ENCODE data around the gene PDHX.
"Not testable (repeated sequence)": the region's sequence is repeated elsewhere in the genome, so short reads cannot be mapped to it uniquely, and the experiment has no call there.

The PDHX gene

DNA sequence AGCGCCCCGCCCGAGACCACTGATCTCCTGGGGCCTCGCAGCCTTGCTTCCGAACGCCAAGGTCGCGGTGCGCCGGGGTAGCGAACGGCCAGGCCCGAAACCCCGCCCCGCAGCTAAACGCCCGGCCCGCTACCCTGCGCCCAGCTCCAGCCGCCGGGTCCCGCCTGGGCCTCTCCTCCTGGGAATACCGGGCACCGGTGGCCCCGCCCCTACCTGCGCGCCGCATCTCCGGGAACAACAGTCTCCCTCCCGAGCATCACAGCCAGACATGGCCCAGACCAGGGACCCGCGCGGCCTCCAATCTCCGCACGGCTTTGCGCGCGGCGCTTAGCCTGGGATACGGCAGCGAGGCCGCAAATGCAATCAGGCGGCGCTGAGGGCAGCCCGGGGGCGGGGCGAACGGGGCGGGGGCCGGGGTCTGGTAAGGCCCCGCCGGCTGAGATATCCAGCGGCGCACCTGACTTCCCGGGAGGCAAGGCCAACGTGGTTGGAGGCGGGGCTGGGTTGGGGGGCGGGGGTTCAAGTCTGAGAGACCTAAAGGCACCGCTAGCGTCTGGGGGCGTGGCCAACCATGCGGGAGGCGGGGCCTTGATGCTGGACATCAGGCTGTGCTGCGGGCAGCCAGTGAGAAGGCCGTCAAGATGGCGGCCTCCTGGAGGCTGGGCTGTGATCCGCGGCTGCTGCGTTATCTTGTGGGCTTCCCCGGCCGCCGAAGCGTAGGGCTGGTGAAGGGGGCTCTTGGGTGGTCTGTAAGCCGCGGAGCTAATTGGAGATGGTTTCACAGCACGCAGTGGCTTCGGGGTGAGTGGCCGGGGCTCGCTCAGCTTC is at the start of gene PDHX, which contains the start of gene APIP:
Gene PDHX (plus strand): TSS at position 604 of the 828 bp plus-strand sequence. CDS start 38 bp downstream, at position 642.
Gene APIP (minus strand): TSS at position 365 of the 828 bp plus-strand sequence. CDS start 95 bp downstream, at position 270.
- DNase-seq, result peak; percentile 99

DNA sequence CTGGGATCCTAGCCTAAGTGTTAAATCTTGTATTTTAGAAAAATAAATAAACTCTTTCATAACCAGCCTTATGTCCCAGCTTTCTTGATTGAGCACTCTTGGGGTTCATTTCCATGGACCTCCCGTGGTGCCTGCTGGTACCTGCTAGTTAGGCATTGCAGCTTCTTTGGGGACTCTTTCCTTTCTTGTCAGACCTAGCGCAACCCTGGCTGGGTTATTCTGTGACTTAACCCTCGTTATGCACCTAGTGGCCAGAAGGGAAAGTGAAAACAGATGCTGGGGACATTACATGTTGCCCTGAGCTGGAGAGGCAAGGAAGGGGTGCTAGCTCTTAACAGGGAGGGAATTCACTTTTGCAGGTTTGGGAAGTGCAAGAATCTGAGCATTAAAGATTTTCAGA is 47.0 kb upstream of the PDHX start:
- DNase-seq, result no peak

DNA sequence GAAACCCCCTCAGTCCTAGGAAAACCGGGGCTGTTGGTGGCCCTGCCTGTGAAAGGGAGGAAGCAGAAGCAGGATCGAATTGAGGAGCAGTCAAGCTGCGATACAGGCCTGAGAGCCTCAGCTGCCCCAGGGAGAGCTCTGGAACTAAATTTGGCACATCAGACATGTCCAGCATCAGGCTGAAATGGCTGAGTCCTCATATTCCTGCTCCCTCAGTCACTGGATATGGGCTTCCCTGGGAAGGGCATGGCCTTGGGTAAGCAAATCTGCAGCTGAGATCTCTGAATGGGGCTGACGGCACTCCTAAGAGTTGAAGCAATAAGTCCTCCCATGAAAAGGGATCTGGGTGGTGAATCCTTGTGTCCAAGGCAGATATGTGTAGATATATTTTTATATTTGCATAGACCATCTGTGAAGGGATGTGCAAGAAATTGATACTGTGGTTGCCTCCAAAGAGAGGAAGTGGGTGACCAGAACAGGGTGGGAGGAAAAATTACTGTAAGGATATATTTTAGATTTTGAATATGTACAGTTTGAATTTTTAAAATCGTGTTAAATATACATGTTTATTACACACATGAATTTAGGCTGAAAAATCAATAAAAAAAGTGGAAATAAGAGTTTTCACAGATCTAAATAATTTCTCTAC is 45.7 kb upstream of the PDHX start:
- DNase-seq, result no peak

DNA sequence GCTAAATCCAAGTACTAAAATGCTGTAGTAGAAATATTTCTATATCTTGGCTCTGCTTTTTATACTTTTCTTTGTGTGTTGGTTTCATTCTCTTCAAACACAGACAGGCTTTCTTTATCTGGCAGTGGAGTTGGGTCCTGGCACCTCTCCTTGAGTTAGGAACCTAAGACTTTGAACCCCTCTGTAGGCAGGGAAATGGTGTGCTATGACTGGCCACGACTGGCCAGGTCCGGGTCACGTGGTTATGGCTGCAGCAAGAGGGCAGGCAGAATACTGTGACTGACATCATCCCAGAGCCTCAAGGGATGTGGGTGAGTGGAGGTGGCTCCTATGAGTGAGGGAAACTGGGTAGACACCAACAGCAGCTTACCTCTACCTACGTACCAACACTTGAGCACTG is 42.2 kb upstream of the PDHX start:
- no peak for DNase-seq

DNA sequence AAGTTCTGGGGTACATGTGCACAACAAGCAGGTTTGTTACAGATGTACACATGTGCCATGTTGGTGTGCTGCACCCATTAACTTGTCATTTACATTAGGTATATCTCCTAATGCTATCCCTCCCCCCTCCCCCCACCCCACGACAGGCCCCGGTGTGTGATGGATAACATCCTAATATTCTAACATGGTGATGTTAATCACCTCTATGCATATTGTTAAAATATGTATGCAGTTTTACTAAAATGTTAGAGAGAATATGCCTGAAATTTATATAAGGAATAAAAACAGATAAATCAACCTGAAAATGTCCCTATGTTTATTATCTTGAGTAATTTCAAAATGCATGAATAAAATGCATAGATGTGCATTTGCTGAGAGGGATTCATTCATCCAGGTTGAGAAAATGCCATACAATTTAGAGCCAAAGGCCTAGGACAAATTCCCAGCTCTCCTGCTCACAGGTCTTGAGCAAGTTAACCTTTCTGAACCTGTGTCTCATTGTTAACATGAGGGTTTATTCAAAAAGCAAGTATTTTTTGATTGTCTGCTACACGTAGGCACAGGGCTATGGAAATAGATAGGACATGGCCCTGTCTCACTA is 38.9 kb upstream of the PDHX start:
- no peak for DNase-seq

DNA sequence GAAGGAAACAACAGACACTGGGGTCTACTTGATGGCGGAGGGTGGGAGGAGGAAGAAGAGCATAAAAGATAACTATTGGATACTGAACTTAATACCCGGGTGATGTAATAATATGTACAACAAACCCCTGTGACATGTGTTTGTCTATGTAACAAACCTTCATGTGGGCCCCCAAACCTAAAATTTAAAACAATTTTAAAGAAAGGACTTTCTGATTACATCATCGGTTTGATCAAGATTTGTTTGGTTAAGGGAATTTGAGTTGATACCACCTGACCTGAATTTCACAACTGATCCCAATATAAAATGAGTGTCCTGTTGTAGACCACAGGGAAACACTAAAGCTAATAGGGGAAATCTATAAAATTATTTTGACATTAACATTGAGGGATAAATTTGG is 34.5 kb upstream of the PDHX start:
- DNase-seq, result no peak

DNA sequence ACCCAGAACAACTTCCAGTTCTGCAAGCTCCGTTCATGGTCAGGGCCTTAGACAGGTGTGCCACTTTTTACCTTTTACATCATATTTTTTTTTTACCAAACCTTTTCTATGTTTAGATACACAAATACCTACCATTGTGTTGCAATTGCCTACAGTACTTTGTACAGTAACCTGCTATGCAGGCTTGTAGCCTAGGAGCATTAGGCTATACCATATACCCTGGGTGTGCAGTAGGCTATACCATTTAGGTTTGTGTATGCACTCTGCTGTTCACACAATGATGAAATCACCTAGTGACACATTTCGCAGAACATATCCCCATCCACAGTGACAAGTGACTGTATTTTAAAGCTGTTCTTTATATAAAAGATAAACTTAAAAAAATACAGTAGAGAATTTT is 29.8 kb upstream of the PDHX start:
- DNase-seq, result no peak

DNA sequence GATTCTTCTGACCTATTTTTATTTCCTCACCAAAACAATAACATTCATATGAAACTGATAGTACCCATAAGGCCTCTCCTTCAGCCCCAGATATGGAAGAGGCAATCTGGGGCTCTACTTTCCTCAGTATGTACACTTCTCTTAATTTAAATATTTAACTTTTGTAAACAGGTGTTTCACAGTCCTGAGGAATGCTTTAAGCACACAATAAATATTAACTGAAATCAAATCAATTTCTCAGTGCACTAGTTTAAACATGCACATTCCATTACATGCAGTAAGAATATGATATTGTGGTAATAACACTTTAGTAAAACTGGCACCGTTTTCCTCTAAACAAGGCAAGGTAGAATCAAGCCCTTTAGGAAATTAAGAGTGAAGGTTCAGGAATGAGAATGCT is 29.2 kb upstream of the PDHX start:
- no peak for DNase-seq

DNA sequence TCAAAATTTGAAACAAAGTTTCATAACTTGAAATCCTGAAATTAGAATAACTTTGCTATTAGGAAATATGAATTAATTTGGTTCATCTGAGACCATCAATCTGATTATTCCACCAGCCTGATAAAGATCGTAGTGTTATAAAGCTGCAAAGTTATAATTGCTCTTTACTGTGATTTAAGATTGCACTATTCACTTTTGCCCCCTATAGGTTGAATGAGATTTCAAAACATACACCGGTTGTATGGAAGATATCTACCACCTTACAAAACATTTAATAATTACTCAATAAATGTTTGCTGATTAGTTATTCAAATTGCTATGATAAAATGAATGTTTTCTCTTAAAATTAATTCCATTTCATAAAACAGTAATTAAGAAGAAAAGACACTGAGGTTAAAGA is 26.3 kb upstream of the PDHX start:
- no peak for DNase-seq

DNA sequence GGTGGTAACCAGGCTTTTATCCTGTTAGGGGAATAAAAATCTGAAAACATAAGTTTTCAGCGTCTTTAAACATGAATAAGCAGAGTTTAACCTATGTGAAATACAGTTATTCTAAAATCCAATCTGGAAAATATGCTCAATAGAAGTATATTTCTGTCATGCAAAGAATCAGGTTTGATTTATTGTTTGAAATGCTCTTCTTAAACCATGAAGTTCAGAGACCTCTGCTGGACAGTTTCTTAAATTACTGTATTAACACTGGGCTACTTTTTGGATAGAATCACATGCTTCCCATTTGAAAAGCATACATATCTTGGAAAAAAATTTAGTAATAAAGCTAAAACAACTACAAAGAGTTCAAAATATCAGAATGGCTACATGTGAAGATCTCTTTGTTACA is 25.6 kb upstream of the PDHX start:
- no peak for DNase-seq

DNA sequence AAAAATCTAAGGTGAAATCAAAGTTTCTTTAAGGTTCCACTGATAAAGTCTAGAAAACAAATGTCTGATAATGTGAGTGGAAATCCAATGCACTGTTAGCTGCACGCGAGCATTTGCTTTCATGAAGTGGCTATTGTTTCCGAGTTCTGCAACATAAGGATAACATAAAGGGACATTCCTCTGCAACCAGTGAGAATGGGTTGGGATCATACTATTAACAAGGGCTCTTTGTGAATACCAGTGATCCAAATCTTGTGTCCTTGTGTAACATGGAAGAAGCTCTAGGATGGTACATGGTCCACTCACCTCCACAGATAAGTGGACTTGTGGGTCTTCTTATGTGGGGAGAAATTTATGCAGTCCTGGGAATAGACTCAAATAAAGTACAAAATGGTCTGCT is 24.8 kb upstream of the PDHX start:
- DNase-seq, result no peak

DNA sequence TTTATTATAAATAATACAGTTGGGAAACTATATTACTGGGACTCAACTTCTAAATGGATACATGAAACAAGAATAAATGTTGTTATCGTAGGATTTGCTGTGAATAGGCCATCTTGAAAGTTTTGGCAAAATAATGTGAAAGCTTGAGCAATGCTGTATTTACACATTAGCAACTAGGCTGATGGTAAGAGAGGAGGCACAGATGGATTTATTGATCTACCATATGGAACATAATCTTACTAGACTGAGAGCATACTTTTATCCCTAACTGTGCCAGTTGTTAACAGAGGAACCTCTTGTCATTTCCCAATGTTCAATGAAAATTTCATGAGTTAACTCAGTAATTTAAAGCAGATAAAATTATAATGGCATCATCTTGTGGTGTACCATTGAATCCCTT is 23.0 kb upstream of the PDHX start:
- DNase-seq, result no peak

DNA sequence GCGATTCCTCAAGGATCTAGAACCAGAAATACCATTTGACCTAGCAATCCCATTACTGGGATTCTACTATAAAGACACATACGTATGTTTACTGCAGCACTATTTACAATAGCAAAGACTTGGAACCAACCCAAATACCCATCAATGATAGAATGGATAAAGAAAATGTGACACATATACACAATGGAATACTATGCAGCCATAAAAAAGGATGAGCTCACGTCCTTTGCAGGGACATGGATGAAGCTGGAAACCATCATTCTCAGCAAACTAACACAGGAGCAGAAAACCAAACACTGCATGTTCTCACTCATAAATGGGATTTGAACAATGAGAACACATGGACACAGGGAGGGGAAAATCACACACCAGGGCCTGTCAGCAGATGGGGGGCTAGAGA is 20.2 kb upstream of the PDHX start:
- not testable (repeated sequence) for DNase-seq

DNA sequence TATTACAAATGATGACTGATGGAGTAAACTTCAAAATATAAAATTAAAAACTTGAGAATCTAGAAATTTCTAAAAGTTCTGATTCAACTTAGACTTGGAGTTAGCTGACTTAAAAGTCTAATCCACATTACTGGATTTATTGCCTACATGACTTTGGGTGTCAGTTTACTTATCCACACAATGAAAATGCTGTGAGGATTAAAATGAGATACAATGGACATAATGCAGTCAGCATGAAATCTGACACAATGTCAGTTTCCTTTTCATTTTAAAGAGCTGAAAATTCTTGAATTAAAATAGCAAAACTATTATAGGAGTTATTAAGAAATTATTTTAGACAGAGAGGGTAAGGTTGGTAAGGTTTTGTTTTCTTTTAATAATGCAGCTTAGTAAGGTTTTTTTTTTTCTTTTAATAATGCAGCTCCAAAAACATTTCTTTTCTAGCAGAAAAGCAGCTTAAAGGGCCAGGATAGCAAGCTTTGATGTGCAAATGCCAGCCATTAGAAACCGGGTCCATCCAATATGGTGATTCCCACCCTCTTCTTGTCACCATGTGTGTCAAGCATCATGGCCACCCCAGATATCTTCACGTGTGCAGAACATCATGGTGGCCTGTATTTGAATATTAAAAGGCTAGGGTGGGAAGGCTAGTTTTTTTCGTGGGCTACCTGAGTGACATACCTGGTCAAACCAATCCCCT is 19.1 kb upstream of the PDHX start:
- no peak for DNase-seq

DNA sequence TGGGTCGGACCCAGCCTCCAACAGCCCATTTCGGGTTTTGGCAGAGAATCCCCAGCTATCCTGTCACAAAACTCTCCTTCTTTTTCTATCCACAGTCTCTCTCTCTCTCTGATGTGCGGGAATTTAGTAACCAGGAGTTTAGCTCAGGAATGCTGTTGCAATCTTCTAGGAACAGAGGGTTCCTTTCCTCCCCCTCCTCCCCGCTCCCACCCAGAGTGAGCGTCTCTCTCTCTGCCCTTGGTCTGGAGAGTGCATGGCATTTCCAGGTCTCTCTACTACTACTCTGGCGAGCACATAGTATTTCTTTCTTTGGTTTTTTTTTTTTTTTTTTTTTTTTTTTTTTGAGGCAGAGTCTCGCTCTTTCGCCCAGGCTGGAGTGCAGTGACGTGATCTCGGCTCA is 17.9 kb upstream of the PDHX start:
- no peak for DNase-seq

DNA sequence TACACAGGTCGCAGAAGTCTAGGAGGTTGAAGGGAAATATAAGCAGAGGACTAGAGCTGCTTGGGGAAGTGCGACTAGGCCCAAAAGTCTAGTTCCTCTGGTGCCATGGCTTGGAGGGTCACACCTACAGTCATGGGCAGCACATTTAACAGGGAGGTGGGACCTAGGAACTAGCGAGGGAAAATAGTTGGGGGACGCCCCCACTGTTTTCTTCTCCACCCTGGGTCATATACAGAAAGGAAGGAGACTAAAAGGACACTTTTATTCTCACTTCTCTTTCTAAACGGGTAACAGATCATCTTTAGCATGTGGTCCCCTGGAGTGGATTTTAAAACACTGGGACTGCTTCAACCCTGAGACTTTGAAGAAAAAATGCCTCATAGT is 16.8 kb upstream of the PDHX start:
- no peak for DNase-seq

DNA sequence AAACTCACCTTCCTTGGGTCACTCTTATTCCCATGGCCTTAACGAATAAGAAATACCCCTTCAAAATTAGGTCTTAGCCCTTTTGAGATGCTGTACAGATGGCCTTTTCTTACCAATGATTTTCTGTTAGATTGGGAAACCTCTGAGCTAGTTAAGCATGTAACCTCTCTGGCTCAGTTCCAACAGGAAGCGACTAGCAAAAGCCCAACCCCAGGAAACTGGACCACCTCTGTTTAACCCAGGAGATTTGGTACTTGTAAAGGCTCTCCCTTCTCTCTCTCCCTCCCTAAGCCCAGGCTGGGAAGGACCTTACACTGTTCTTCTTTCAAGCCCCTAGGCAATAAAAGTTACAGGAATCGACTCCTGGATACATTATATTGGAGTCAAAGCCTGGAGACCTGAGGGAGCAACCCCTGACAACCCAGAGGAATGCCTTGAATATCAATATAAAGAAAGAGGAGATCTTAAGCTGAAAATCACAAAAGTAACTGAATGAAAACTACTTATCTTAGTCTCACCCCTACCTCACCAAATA is 11.9 kb upstream of the PDHX start:
- no peak for DNase-seq

DNA sequence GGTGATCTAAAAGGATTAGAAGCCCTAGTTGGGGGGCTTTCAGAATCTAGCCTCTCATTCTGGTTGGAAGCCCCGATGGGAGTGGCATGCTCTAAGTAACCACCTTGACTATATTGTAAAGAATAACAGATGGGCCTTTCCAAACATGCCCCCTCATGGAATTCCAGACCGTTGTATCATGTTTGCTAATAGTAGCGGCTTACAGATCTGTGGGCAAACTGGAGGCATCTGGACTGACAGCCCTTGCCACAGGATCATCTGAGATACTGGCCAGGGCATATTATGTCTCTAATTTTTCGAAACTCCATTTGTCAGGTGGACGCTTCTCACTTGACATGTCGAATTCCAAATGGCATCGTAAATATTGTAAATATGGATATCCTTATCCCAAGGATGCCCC is 10.8 kb upstream of the PDHX start:
- DNase-seq, result no peak

DNA sequence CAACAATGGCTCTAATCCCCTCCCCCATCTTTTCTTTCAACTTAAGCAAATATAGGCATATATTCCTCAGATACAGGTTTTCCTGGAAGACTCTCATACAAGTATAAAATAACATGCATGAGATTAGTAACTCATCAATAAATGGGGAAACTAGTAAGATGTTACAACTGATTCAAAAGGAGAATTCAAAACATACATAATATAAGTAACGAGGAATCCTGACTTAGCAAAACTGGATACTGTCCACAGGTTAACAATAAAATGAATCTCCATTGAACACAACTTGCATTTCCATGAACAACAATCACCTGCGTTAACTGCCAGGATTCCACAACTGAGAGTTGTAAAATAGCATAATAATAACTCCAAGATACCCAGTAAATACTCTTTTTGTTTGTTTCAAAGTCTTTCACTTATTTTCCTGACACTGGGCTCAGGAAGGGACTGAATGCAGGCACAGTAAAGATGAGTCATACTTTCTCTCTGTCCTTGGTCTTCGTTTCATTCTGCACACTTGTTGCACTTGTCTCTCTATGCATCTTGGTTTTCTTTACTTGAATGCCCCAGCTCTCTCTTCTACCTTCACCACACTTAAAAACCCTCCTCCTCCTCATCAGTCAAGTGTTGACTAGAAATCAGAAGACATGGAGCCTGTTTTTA is 8.4 kb upstream of the PDHX start:
- no peak for DNase-seq

DNA sequence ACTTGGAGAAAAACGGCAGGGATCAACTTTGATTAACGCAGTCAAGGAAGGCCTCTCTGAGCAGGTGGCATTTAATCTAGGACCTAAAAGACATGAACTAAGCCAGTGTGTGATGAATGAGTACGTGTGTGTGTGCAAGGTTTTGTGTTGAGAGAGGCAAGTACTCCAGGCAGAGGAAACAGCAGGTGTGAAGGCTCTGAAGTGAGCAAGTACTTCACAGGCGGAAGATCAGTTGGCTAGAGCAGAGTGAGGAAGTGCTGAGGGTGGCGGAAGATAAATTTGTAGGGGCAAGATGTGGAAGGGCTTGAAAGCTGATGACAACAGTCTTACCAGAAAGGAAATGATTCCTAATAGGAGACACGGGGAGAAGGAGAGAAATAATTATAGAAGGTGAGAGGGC is 7.0 kb upstream of the PDHX start:
- DNase-seq, result no peak

DNA sequence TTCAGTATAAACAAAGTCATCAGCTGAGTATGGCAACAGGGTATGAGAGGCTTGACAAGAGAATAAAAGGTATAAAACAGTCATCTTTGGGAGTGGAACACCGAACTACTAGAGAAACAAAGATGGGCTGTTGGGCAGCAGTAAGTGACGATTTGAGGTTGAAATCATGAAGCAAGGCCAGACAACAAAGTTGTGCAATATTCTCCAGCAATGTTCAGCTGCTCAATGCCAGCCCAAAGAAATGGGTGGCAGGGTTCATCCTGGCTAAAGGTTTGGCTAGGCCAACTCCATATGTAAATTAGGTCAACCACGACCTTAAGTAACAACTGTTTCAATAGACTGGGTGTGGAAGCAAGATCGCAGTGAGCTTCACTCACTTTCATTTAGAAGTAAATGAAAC is 6.5 kb upstream of the PDHX start:
- DNase-seq, result no peak

DNA sequence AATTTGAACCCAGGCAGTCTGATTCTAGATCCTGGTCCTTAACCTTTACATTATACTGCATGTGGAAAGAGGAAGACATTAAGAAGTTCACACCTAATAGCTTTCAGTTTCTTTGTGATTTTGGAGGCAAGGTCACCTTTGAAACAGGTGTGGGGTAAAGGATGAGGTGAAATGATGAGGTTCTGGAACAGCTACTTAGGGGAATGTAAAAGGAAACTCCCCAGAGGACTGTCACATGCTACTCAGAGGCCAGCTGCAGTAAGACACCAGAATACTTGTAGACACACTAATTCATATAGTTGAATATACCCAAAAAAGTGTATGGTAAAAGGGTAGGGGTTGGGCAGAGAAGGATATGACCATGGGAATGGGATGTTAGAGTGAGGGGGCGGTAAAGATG is 5.6 kb upstream of the PDHX start:
- DNase-seq, result no peak

DNA sequence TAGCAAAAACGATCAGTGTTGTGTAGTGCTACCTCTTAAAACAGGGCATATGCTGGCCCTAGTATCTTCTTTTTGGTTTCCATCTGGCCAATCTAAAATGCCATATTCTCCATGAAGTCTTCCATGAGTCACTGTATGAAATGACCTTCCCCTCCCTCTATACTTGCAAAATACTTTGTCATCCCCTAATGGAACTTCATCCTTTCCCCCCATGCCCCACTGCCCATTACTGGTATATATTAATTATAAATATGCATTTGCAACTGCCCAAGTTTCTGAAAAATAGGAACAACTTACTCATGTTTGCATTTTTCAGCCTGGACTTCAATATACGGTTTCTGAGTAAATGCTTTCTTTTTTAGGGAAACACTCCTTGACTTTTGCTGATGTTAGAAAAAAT is 4.7 kb upstream of the PDHX start:
- no peak for DNase-seq

All from activated CD4-positive, alpha-beta T cell treated with anti-CD3 and anti-CD28 coated beads, Interleukin-2, amount 50 U/mL, for 4 hours (primary cell).